GM12878 (cell line): ENCODE data around the gene PDE10A. TPM values are rescaled to one million over a fixed set of nuclear protein-coding genes. Genes with fewer than 3 reads are reported as not detected.

Experiments
- ATAC-seq: fragments of 200-7000 bp; cut with Tn5 transposase; 3 replicates; pipeline ENCODE4 v1.9.1; 2020; ENCODE audit warnings: mild to moderate bottlenecking, moderate library complexity
- BruUV-seq: library from RNA; stranded (reverse); fragments of 400-500 nt; replicated peaks from 2 replicates; lab custom pipeline; 2021; lab: Mats Ljungman, UMichigan
- CTCF ChIA-PET: fragments of 300-600 bp; sonication (Branson Sonifier 250); formaldehyde crosslinking; extraction: SDS; loops from one replicate; lab custom pipeline; 2021; ENCODE audit warnings: inconsistent platforms; lab: Yijun Ruan, JAX
- POLR2A ChIA-PET: fragments of 350-600 bp; formaldehyde crosslinking; extraction: SDS; loops from one replicate; lab custom pipeline; 2021; ENCODE audit warnings: inconsistent platforms; lab: Charles Lee
- RAD21 ChIA-PET: fragments of 300-600 bp; sonication (Branson Sonifier 250); formaldehyde crosslinking; loops from one replicate; lab custom pipeline; 2023; ENCODE audit warnings: antibody characterized with exemption; ENCODE audit not compliant: unreplicated experiment; lab: Charles Lee
- SMC1A ChIA-PET: fragments of 300-600 bp; sonication (Branson Sonifier 250); formaldehyde crosslinking; loops from one replicate; lab custom pipeline; 2023; ENCODE audit not compliant: unreplicated experiment, uncharacterized antibody; lab: Charles Lee
- DNase-seq: peaks from one replicate; pipeline ENCODE4 v3.0.0-alpha.2; 2011; ENCODE audit warnings: low read depth, low spot score
- FAIRE-seq: peaks from 3 replicates; lab custom pipeline; 2011; peaks lifted over from hg19 to GRCh38; lab: Jason Lieb, UNC
- H2AFZ ChIP-seq: 2 replicates; pipeline ENCODE4 v1.6.0; 2011; ENCODE audit warnings: low read depth, low read length, control low read depth; ENCODE audit not compliant: control insufficient read depth
- H3K27ac ChIP-seq: 2 replicates; pipeline ENCODE4 v1.5.1; 2011; ENCODE audit warnings: control low read depth; ENCODE audit not compliant: control insufficient read depth, insufficient read depth
- H3K27me3 ChIP-seq, 2 experiments: replicated peaks in 1 of 2; 2 replicates each; pipeline versions ENCODE4 v1.6.0 to v1.6.1; 2011; ENCODE audit warnings: low read length in 1 of 2; ENCODE audit not compliant: control insufficient read depth in 2 of 2, insufficient read depth in 2 of 2
- H3K36me3 ChIP-seq, 2 experiments: 2 replicates each; pipeline ENCODE4 v1.5.1; 2011; ENCODE audit warnings: low read length in 1 of 2; ENCODE audit not compliant: control insufficient read depth in 2 of 2, insufficient read depth in 2 of 2
- H3K4me1 ChIP-seq: 2 replicates; pipeline ENCODE4 v1.6.1; 2011; ENCODE audit warnings: mild to moderate bottlenecking, low read length, moderate library complexity, mixed read lengths; ENCODE audit not compliant: control insufficient read depth, insufficient read depth
- H3K4me2 ChIP-seq: 2 replicates; pipeline ENCODE4 v1.6.0; 2011; ENCODE audit warnings: control low read depth; ENCODE audit not compliant: control insufficient read depth, insufficient read depth
- H3K4me3 ChIP-seq: fragments of 200-600 bp; sonication (generic); 2 replicates; pipeline ENCODE4 v1.5.1; 2016
- H3K79me2 ChIP-seq: 2 replicates; pipeline ENCODE4 v1.6.0; 2011; ENCODE audit warnings: low read length; ENCODE audit not compliant: control insufficient read depth, insufficient read depth
- H3K9ac ChIP-seq: 2 replicates; pipeline ENCODE4 v1.8.0; 2011; ENCODE audit warnings: low read length, control low read depth, mixed read lengths; ENCODE audit not compliant: control insufficient read depth, insufficient read depth
- H3K9me3 ChIP-seq: replicated peaks from 3 replicates; pipeline ENCODE4 v1.5.1; 2011; ENCODE audit warnings: mild to moderate bottlenecking, low read length; ENCODE audit not compliant: control insufficient read depth, insufficient read depth
- H4K20me1 ChIP-seq: 2 replicates; pipeline ENCODE4 v1.6.0; 2011; ENCODE audit not compliant: control insufficient read depth, insufficient read depth
- BCL11A ChIP-seq: IDR thresholded peaks from 2 replicates; pipeline ENCODE4 v1.6.1; 2011; ENCODE audit warnings: low read depth, low read length
- BMI1 ChIP-seq: fragments of 450-650 bp; IDR thresholded peaks from 2 replicates; pipeline ENCODE4 v1.6.1; 2016; ENCODE audit warnings: mild to moderate bottlenecking, moderate library complexity, borderline replicate concordance
- CREM ChIP-seq: IDR thresholded peaks from 2 replicates; pipeline ENCODE4 v1.6.1; 2014; ENCODE audit warnings: antibody characterized with exemption, low read depth
- EP300 ChIP-seq, 2 experiments: fragments of 150-350 bp in 1 of 2; IDR thresholded peaks; 2 replicates each; pipeline ENCODE4 v1.6.1; 2011 to 2012; ENCODE audit warnings: low read depth in 2 of 2, low read length in 2 of 2, borderline replicate concordance in 1 of 2, improper control_type of control experiment in 1 of 2, inconsistent platforms in 1 of 2; ENCODE audit not compliant: control insufficient read depth in 1 of 2
- ETV6 ChIP-seq, 2 experiments: fragments of 450-650 bp in 1 of 2; IDR thresholded peaks in 1 of 2; conservative IDR thresholded peaks in 1 of 2; 2 replicates each; pipeline ENCODE4 v1.6.1; 2014; ENCODE audit warnings: antibody characterized with exemption in 1 of 2, borderline replicate concordance in 1 of 2, low read depth in 1 of 2, mild to moderate bottlenecking in 1 of 2, moderate library complexity in 1 of 2
- GABPA ChIP-seq: IDR thresholded peaks from 2 replicates; pipeline ENCODE4 v1.6.1; 2014; ENCODE audit warnings: antibody characterized with exemption, low read depth, mild to moderate bottlenecking, inconsistent platforms
- HDAC6 ChIP-seq: fragments of 200-600 bp; sonication (generic); IDR thresholded peaks from one replicate; pipeline ENCODE4 v1.8.0; 2017; ENCODE audit warnings: antibody characterized with exemption; ENCODE audit not compliant: unreplicated experiment
- IKZF1 ChIP-seq: fragments of 450-650 bp; conservative IDR thresholded peaks from 2 replicates; pipeline ENCODE4 v1.6.1; 2017; ENCODE audit warnings: antibody characterized with exemption, mild to moderate bottlenecking
- IRF4 ChIP-seq: IDR thresholded peaks from 2 replicates; pipeline ENCODE4 v1.6.1; 2011; ENCODE audit warnings: low read depth, low read length
- KDM1A ChIP-seq: fragments of 200-600 bp; sonication (generic); IDR thresholded peaks from 2 replicates; pipeline ENCODE4 v1.6.1; 2016; ENCODE audit warnings: borderline replicate concordance
- POLR2AphosphoS5 ChIP-seq: IDR thresholded peaks from 2 replicates; pipeline ENCODE4 v1.6.1; 2011; ENCODE audit warnings: mild to moderate bottlenecking, low read length, inconsistent platforms
- RB1 ChIP-seq: fragments of 450-650 bp; formaldehyde crosslinking; IDR thresholded peaks from 2 replicates; pipeline ENCODE4 v1.6.1; 2017; ENCODE audit warnings: mild to moderate bottlenecking, borderline replicate concordance
- RFX5 ChIP-seq: IDR thresholded peaks from 2 replicates; pipeline ENCODE4 v1.6.1; 2011; ENCODE audit warnings: low read depth, low read length, improper control_type of control experiment
- SMAD5 ChIP-seq: IDR thresholded peaks from 2 replicates; pipeline ENCODE4 v1.6.1; 2016; ENCODE audit warnings: antibody characterized with exemption, low read depth
- SPI1 ChIP-seq: IDR thresholded peaks from 2 replicates; pipeline ENCODE4 v1.6.1; 2011; ENCODE audit warnings: low read depth, mild to moderate bottlenecking, low read length, moderate library complexity, borderline replicate concordance; ENCODE audit not compliant: insufficient read depth
- ZNF384 ChIP-seq: IDR thresholded peaks from 2 replicates; pipeline ENCODE4 v1.6.1; 2012; ENCODE audit warnings: low read depth, mild to moderate bottlenecking, low read length, improper control_type of control experiment, borderline replicate concordance
- in situ Hi-C: fragments of 300-500 bp; cut with MboI; formaldehyde crosslinking; loops from 9 replicates; pipeline ENCODE4 v1.14.3; 2018; ENCODE audit warnings: mixed read lengths
- intact Hi-C: fragments of 100-400 bp; cut with micrococcal nuclease; formaldehyde crosslinking; loops from one replicate; pipeline ENCODE4 v1.14.2; 2022; ENCODE audit not compliant: unreplicated experiment
- polyA plus RNA-seq, 11 experiments: library from polyadenylated mRNA; depleted of rRNA in 4 of 11; unstranded in 6 of 11; stranded (reverse) in 5 of 11; fragments of >200 nt; fragmentation: Nextera tagmentation in 4 of 11; fragmentation: Illumina TruSeq in 1 of 11; extraction: Ambion mirVana in 4 of 11; extraction: Trizol in 1 of 11; gene quantifications; 1 replicate in 1 of 11; 2 replicates in 10 of 11; pipeline versions ENCODE4 v1.2.1 to v1.2.3, GENCODE V29; 2011 to 2016; ENCODE audit warnings: inconsistent platforms in 2 of 11, missing spikeins in 2 of 11, low read depth in 1 of 11
- total RNA-seq, 4 experiments: library from RNA; depleted of rRNA in 3 of 4; stranded (reverse); fragments of >200 nt in 3 of 4; fragmentation: Illumina TruSeq in 1 of 4; extraction: Trizol in 1 of 4; gene quantifications; 2 replicates each; pipeline versions ENCODE4 v1.2.1 to v1.2.3, GENCODE V29; 2013 to 2021
- TF ChIP-seq, protein P1 (sequence below): IDR thresholded peaks from 2 replicates; pipeline ENCODE4 v1.6.1; 2012; ENCODE audit warnings: low read depth, low read length, improper control_type of control experiment
- TF ChIP-seq, protein P2 (sequence below): fragments of 450-650 bp; IDR thresholded peaks from 2 replicates; pipeline ENCODE4 v1.6.1; 2018; ENCODE audit warnings: borderline replicate concordance, mild to moderate bottlenecking; ENCODE audit not compliant: partially characterized antibody
- TF ChIP-seq, protein P3 (sequence below): fragments of 450-650 bp; IDR thresholded peaks from 2 replicates; pipeline ENCODE4 v1.6.1; 2017; ENCODE audit warnings: mild to moderate bottlenecking, moderate library complexity

The PDE10A gene
- total and polyA plus RNA-seq, 10 of the 15 experiments (the other 5 are each of a cell fraction or from before 2014, with no cell fraction given) = under 0.01 to 1.3 (median 0.03) TPM; not detected in 2

DNA sequence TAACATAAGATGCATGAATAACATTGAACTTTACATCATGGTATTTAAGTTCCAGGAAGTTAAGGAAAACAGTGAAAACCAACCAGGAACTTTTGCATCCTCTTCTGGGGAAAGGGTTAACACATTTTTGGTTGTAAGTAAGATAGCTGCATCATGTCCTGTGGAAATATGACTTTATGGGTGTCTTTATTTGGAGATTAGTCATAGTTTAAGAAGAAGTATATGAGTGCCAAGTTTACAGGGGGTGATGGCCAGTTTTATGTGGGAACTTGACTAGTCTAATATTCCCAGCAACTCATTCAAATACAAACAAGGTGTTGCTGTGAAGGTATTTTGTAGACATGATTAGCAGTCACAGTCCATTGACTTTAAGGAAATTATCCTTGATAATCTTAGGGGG lies 78.0 kb downstream of the PDE10A start:
- Histone ChIP-seq H3K27ac (no peak overlapping the region), H3K9ac (no peak overlapping the region)
- no TSS peak for BruUV-seq
- no peak for TF ChIP-seq GABPA
- no peak for TF ChIP-seq KDM1A
- TF ChIP-seq SMAD5 = no peak
- no peak for TF ChIP-seq HDAC6
- no peak for TF ChIP-seq ETV6 (conservative IDR thresholded peaks at IDR 0.05 in 1 of 2, IDR thresholded peaks at IDR 0.05 in 1 of 2; ENCODE audit: borderline replicate concordance in 1 of 2, low read depth in 1 of 2)
- no peak for TF ChIP-seq IKZF1
- TF ChIP-seq RB1 = no peak
- TF ChIP-seq EP300 (IDR thresholded peaks at IDR 0.05; ENCODE audit: borderline replicate concordance in 1 of 2, control insufficient read depth in 1 of 2, low read depth in 2 of 2, low read length in 2 of 2) = no peak
- TF ChIP-seq IRF4 = no peak
- TF ChIP-seq BMI1 = no peak
- no peak for TF ChIP-seq RFX5
- TF ChIP-seq, protein P1, sequence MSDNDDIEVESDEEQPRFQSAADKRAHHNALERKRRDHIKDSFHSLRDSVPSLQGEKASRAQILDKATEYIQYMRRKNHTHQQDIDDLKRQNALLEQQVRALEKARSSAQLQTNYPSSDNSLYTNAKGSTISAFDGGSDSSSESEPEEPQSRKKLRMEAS = no peak
- TF ChIP-seq, protein P2, sequence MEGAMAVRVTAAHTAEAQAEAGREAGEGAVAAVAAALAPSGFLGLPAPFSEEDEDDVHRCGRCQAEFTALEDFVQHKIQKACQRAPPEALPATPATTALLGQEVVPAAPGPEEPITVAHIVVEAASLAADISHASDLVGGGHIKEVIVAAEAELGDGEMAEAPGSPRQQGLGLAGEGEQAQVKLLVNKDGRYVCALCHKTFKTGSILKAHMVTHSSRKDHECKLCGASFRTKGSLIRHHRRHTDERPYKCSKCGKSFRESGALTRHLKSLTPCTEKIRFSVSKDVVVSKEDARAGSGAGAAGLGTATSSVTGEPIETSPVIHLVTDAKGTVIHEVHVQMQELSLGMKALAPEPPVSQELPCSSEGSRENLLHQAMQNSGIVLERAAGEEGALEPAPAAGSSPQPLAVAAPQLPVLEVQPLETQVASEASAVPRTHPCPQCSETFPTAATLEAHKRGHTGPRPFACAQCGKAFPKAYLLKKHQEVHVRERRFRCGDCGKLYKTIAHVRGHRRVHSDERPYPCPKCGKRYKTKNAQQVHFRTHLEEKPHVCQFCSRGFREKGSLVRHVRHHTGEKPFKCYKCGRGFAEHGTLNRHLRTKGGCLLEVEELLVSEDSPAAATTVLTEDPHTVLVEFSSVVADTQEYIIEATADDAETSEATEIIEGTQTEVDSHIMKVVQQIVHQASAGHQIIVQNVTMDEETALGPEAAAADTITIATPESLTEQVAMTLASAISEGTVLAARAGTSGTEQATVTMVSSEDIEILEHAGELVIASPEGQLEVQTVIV = no peak
- TF ChIP-seq CREM = no peak
- TF ChIP-seq BCL11A = no peak
- TF ChIP-seq SPI1 = no peak
- TF ChIP-seq ZNF384 = no peak
- TF ChIP-seq, protein P3, sequence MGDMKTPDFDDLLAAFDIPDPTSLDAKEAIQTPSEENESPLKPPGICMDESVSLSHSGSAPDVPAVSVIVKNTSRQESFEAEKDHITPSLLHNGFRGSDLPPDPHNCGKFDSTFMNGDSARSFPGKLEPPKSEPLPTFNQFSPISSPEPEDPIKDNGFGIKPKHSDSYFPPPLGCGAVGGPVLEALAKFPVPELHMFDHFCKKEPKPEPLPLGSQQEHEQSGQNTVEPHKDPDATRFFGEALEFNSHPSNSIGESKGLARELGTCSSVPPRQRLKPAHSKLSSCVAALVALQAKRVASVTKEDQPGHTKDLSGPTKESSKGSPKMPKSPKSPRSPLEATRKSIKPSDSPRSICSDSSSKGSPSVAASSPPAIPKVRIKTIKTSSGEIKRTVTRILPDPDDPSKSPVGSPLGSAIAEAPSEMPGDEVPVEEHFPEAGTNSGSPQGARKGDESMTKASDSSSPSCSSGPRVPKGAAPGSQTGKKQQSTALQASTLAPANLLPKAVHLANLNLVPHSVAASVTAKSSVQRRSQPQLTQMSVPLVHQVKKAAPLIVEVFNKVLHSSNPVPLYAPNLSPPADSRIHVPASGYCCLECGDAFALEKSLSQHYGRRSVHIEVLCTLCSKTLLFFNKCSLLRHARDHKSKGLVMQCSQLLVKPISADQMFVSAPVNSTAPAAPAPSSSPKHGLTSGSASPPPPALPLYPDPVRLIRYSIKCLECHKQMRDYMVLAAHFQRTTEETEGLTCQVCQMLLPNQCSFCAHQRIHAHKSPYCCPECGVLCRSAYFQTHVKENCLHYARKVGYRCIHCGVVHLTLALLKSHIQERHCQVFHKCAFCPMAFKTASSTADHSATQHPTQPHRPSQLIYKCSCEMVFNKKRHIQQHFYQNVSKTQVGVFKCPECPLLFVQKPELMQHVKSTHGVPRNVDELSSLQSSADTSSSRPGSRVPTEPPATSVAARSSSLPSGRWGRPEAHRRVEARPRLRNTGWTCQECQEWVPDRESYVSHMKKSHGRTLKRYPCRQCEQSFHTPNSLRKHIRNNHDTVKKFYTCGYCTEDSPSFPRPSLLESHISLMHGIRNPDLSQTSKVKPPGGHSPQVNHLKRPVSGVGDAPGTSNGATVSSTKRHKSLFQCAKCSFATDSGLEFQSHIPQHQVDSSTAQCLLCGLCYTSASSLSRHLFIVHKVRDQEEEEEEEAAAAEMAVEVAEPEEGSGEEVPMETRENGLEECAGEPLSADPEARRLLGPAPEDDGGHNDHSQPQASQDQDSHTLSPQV = no peak
- no peak for TF ChIP-seq POLR2AphosphoS5
- TF ChIP-seq, all 136 proteins: peak for 0
- no peaks in the 10 kb centered on the region for H3K4me1 ChIP-seq
- no peaks in the 10 kb centered on the region for H3K36me3 ChIP-seq
- no peak for FAIRE-seq
- POLR2A ChIA-PET = no interaction called here
- intact Hi-C loops (no loop called here), in situ Hi-C loops (no loop called here)
- H3K4me3 ChIP-seq = no peak overlapping the region
- H3K4me2 ChIP-seq = no peak overlapping the region
- no peak for ATAC-seq
- RAD21 ChIA-PET = no interaction called here
- H2AFZ ChIP-seq = no peak overlapping the region
- no peak for DNase-seq
- H3K27me3 ChIP-seq = no peaks in the 10 kb centered on the region
- SMC1A ChIA-PET = no interaction called here
- CTCF ChIA-PET = no interaction called here
- no peaks in the 10 kb centered on the region for H3K9me3 ChIP-seq
- H4K20me1 ChIP-seq = no peaks in the 10 kb centered on the region
- H3K79me2 ChIP-seq = no peaks in the 10 kb centered on the region
